Measurements from ENCODE around the gene SEMA5A. TPM values are rescaled to one million over a fixed set of nuclear protein-coding genes. Genes with fewer than 3 reads are reported as not detected.

The SEMA5A gene
- total and polyA plus RNA-seq, 2 of the 8 experiments (the other 6 are each of a cell fraction or from before 2014, with no cell fraction given) = 5.3 to 8.9 TPM

GRCh38 chr5:9514968-9515367 lies 30.9 kb downstream of the SEMA5A start:
- H3K4me2 ChIP-seq (ENCODE audit: insufficient read depth in 1 of 2, low read depth in 2 of 2, low read length in 2 of 2) = no peak overlapping the region
- DNase-seq (ENCODE audit: low read depth in 1 of 2, low spot score in 2 of 2) (no peak), FAIRE-seq (no peak)
- H2BK120ac ChIP-seq (replicated peaks; ENCODE audit: low read depth, low read length) = no peak overlapping the region
- no peak overlapping the region for H3K14ac ChIP-seq (ENCODE audit: insufficient read length)
- no peak overlapping the region for H3K27ac ChIP-seq (ENCODE audit: low read depth, low read length)
- POLR2A ChIA-PET (ENCODE audit: partially characterized antibody) = no interaction called here
- WGBS, 2 experiments (ENCODE audit: extremely low coverage in 1 of 2, insufficient coverage in 1 of 2, insufficient read length in 1 of 2, insufficient replicate concordance in 2 of 2, low coverage in 1 of 2, low lambda C conversion rate in 2 of 2, missing lambda C conversion rate in 1 of 2) = 83% methylated on average over 2 of the region's 2 CpGs; no CpG with 5 or more reads in 1 of the 2 experiments
- H3K4me3 ChIP-seq (ENCODE audit: extremely low read depth in 1 of 4, insufficient read depth in 2 of 4, low read depth in 3 of 4, low read length in 4 of 4) = no peak overlapping the region
- no peaks in the 10 kb centered on the region for H3K27me3 ChIP-seq (replicated peaks in 1 of 4; ENCODE audit: control insufficient read depth in 3 of 4, extremely low read depth in 1 of 4, insufficient read depth in 3 of 4, low read length in 3 of 4)
- no peak overlapping the region for H4K5ac ChIP-seq (ENCODE audit: insufficient read length, low read depth, low read length)
- H3K79me1 ChIP-seq (ENCODE audit: low read depth, low read length) = peaks cover 3% of the 10 kb centered on the region
- no peak overlapping the region for H2AK5ac ChIP-seq (ENCODE audit: low read depth, low read length)
- H3K23ac ChIP-seq (ENCODE audit: insufficient read length) = no peak overlapping the region
- no peaks in the 10 kb centered on the region for H3K23me2 ChIP-seq (ENCODE audit: low read depth, low read length)
- H2BK12ac ChIP-seq (ENCODE audit: low read depth, low read length) = no peak overlapping the region
- H3K4me1 ChIP-seq (replicated peaks in 1 of 4; ENCODE audit: control insufficient read depth in 3 of 4, insufficient read depth in 4 of 4, low read length in 3 of 4) = no peaks in the 10 kb centered on the region
- CTCF ChIA-PET (ENCODE audit: partially characterized antibody) = interaction anchor here (0.6 to 3.1 kb wide), 5 partner anchors 9 to 515 kb away, joined by 3 to 17 read pairs (median 6); no protein-coding TSS in a partner anchor
- H4K91ac ChIP-seq (replicated peaks; ENCODE audit: insufficient read length, low read length) = no peak overlapping the region
- H2BK15ac ChIP-seq (ENCODE audit: low read length) = no peak overlapping the region
- H3K18ac ChIP-seq (ENCODE audit: extremely low read depth, low read length) = no peak overlapping the region
- no peak overlapping the region for H3K9ac ChIP-seq (replicated peaks in 1 of 4; ENCODE audit: extremely low read depth in 1 of 4, low read depth in 3 of 4, low read length in 3 of 4)
- no peaks in the 10 kb centered on the region for H3K36me3 ChIP-seq (ENCODE audit: control insufficient read depth in 2 of 4, insufficient read depth in 4 of 4, low read length in 3 of 4)
- H2BK5ac ChIP-seq (ENCODE audit: low read depth, low read length) = no peak overlapping the region
- no peak overlapping the region for H3K4ac ChIP-seq (replicated peaks; ENCODE audit: insufficient read length, low read depth, low read length)
- no peaks in the 10 kb centered on the region for H3K79me2 ChIP-seq (ENCODE audit: control insufficient read depth in 1 of 2, insufficient read depth in 2 of 2, low read length in 2 of 2)
- H3K9me3 ChIP-seq (ENCODE audit: insufficient read depth in 2 of 2, low read depth in 1 of 2, low read length in 1 of 2) = no peaks in the 10 kb centered on the region
- H4K20me1 ChIP-seq (replicated peaks in 1 of 2; ENCODE audit: control insufficient read depth in 1 of 2, insufficient read depth in 2 of 2, low read length in 2 of 2) = peaks cover 0 to 2% of the 10 kb centered on the region in 2 experiments
- H3K56ac ChIP-seq (replicated peaks; ENCODE audit: insufficient read length, low read depth, low read length) = no peak overlapping the region
- H2AFZ ChIP-seq (ENCODE audit: low read length) = no peak overlapping the region
- H2BK20ac ChIP-seq (ENCODE audit: low read length) = no peak overlapping the region
- H4K8ac ChIP-seq (ENCODE audit: extremely low read depth, insufficient read depth, low read length) = no peak overlapping the region
- TF ChIP-seq FOSL1 (IDR thresholded peaks at IDR 0.05; ENCODE audit: insufficient read depth, low read depth, low read length) = no peak
- TF ChIP-seq SRF (IDR thresholded peaks at IDR 0.05; ENCODE audit: low read depth, low read length) = no peak
- TF ChIP-seq KDM4A (IDR thresholded peaks at IDR 0.05; ENCODE audit: low read depth, low read length, severe bottlenecking) = no peak
- TF ChIP-seq TCF12 (IDR thresholded peaks at IDR 0.05; ENCODE audit: low read depth, low read length) = no peak
- TF ChIP-seq ZNF274 (IDR thresholded peaks at IDR 0.05; ENCODE audit: borderline replicate concordance, extremely low read depth, low read length) = no peak
- no peak for TF ChIP-seq CHD2 (IDR thresholded peaks at IDR 0.05; ENCODE audit: low read length)
- no peak for TF ChIP-seq HDAC2 (IDR thresholded peaks at IDR 0.05; ENCODE audit: borderline replicate concordance in 1 of 2, low read depth in 2 of 2, low read length in 2 of 2)
- no peak for TF ChIP-seq SP2 (IDR thresholded peaks at IDR 0.05; ENCODE audit: low read length)
- TF ChIP-seq TAF7 (optimal IDR thresholded peaks at IDR 0.05; ENCODE audit: borderline replicate concordance, low read depth, low read length) = no peak
- no peak for TF ChIP-seq TAF1 (IDR thresholded peaks at IDR 0.05; ENCODE audit: low read depth, low read length)
- no peak for TF ChIP-seq NANOG (IDR thresholded peaks at IDR 0.05; ENCODE audit: insufficient read depth, low read depth, low read length, poor library complexity, severe bottlenecking)
- no peak for TF ChIP-seq SAP30 (IDR thresholded peaks at IDR 0.05; ENCODE audit: insufficient read depth, insufficient replicate concordance, low read length)

Data from H1 (cell line).